GM19240 (cell line): ENCODE measurements around the gene COX6A1.
A peak's percentile ranks its signal among the peaks of the same experiment; 100 is the strongest.
"Not testable (repeated sequence)": the region's sequence is repeated elsewhere in the genome, so short reads cannot be mapped to it uniquely, and the experiment has no call there.

Experiments used
- DNase-seq: peaks from one replicate; pipeline ENCODE4 v3.0.0; 2011; ENCODE audit warnings: low spot score; ENCODE audit not compliant: insufficient read length

The COX6A1 gene

GRCh38 chr12:120466560-120467315, 28.8 kb downstream of the COX6A1 start:
- DNase-seq, result no peak

GRCh38 chr12:120467439-120467838, 29.5 kb downstream of the COX6A1 start:
- no peak for DNase-seq

DNA sequence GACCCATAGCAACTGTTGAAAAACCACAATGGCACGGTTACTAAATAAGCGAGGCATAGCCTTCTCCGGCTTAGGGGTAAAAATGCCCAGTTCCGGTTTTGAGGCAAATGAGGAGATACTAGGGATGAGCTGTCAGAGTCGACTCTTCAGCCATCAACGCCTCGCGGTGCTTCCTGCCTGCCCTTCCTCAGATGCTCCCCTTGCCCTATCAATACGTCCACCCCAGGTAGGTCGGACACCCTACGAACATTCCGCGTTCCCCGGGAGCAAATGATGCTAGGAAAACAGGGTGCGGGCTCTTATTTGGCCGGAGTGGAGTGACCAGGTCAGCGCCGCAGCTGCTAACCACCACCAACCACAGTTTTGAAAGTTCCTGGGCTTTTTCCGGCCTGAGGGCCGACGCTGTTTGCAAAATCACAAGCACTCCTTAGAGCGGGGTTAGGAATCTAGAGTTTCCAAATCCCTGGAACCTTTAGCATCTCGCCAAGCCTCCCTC, 30.5 kb downstream of the COX6A1 start:
- no peak for DNase-seq

GRCh38 chr12:120468821-120469449, 31.0 kb downstream of the COX6A1 start:
- DNase-seq, result no peak

DNA sequence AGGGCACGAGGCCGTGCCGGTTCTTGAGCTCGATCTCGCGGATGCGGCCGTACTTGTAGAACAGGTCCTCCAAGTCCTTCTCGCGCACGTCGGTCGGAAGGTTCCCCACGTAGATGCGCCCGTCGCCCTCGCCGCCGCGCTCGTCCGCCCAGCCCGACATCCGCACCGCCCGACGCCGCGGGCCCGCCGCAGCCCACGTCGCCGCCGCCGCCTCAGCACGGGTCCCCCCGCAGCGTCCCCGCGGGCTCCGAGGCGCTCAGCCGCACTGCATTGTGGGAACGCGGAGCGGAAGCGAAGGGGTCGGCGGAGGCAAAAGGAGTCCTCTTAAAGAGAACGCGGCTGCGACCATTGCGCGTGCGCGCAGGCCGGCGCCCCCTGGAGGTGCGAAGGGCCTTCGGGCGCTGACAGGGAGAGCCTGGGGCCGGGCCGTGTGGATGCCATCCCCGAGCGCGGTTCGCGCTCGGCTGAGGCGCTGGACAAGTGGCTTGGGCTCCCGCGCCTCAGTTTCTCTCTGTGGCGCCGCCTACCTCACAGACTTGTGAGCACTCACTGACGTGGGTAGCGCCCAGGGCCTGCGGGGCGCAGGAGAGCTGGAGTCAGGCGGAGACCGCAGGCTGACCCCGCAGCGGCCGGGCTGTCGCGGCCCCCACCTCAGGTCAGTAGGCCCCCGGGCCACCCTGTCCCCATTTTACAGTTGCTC, 31.7 kb downstream of the COX6A1 start, which contains the start of gene SRSF9:
TSS of gene SRSF9 (minus strand) at position 299 of the 700 bp plus-strand sequence. CDS start at position 160, 139 bp downstream.
- peak; percentile 93 for DNase-seq

GRCh38 chr12:120470150-120470784, 32.4 kb downstream of the COX6A1 start:
- DNase-seq, result no peak

DNA sequence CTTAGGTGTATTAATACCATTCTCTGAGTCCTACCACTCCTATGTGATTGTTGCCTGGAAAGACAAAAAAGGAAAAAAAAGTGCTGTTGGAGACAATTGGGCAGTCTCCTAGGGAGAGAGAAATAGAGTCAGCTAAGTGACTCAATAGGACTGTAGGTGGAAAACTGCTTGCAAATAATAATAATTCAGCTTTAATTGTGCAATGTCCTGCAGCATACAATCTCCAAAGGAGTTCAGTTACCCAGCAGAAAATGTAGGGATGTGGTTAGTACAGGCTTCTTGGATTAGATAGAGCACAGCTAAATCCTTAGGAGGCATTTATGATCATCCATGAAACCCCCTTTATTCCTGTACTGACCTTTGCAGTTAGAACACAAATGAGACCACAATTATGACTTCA, 34.6 kb downstream of the COX6A1 start:
- no peak for DNase-seq

GRCh38 chr12:120473807-120474615, 36.1 kb downstream of the COX6A1 start:
- no peak for DNase-seq

DNA sequence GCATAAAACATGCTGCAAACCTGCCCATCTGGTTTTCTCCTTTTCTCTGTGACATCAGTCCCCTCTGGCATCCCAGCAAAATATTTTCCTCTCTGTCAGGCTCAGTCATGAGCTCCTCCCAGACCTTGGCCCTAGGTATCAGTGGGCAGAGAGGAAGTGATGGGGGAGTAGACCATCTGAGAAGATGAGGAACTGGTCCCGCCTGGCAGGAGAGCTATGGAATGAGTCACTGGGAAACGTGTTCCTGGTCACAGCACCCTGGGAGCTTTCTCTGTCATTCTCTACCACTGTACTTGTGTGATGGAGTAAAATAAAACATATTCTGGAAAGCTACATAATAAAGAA, 36.7 kb downstream of the COX6A1 start:
- DNase-seq, result no peak

DNA sequence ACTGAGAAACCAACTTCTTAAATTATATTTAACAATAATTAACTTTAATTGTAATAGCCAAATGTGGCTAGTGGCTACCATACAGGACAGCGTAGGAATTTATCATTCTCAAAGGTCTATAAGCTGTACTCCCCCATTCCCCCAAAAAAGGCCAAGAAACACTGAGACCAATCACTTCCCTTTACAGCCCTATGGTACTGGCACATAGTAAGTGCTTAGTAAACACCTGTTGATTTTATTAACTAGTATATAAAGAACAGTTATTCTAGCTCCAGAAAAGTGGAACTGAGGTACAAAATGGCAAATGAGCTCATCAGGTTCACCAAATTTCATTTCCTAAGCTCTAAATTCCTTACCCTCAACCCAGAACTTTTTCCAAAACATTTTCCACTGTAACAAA, 37.7 kb downstream of the COX6A1 start:
- DNase-seq, result no peak

DNA sequence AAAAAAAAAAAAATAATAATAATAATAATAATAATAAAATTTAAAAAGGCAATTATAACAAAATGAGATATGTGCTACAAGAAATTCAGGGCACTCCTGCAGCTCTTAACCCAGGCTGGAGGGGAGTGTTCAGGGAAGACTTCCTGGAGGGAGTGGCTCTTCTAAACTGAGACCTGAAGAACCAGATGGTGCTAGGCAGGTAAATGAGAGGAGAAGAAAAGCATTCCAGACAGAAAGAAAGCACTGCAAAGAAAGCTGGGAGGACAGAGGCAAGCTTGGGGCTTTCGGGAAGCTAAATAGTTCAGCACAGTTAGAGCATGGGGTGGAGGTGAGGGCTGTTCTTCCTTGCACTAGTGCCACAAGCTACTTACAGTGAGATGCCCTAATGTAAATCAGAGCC, 41.5 kb downstream of the COX6A1 start:
- DNase-seq, result no peak

DNA sequence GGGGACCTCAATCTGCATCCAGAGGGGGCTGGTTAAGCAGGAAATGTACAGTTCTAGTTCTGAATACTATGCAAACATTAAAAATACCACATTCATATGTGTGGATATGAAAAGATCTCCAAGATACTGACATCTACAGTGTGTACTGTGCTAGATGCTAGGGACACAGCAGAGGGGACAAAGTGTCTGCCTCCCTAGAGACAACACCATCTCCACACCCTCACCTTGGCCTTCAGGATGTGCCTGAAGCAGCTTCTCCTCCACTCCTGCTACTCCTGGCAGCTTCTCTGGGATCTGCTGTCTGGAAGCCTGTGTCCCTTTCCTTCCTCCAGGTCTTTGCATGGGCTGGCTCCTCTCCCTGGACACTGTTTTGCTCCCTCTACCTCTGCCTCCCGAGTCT, 42.3 kb downstream of the COX6A1 start:
- DNase-seq, result no peak

DNA sequence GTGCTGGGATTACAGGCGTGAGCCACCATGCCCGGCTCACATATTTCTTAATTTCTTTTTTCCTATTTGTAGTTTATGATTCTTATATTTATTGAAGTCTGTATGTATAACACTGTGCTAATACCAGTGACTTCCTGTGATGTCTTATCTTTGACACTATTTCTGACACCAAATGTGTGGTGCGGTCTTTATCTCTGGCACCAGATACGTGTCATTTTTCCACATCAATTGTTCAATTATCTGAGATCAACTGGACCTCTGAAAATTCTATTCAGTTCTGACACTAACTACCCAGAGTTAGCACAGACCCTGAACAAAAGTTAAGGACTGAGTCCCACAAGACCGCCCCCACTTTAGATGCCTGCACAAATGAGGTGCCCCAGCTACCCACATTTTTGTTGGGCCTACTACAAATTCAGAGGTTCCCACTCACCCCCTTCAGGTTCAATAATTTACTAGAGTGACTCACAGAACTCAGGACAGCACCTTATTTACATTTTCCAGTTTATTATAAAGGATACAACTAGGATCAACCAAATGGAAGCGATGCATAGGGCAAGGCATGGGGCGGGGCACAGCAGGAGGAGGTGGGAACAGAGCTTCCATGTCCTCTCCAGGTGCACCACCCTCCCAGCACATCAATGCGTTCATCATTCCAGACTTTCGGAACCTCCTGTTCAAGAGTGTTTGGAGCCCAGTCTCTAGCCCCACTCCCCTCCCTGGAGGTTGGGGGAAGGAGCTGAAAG, 43.3 kb downstream of the COX6A1 start:
- DNase-seq, result no peak

- no peak for DNase-seq
Observed at GRCh38 chr12:120483621-120484020, 45.7 kb downstream of the COX6A1 start.

DNA sequence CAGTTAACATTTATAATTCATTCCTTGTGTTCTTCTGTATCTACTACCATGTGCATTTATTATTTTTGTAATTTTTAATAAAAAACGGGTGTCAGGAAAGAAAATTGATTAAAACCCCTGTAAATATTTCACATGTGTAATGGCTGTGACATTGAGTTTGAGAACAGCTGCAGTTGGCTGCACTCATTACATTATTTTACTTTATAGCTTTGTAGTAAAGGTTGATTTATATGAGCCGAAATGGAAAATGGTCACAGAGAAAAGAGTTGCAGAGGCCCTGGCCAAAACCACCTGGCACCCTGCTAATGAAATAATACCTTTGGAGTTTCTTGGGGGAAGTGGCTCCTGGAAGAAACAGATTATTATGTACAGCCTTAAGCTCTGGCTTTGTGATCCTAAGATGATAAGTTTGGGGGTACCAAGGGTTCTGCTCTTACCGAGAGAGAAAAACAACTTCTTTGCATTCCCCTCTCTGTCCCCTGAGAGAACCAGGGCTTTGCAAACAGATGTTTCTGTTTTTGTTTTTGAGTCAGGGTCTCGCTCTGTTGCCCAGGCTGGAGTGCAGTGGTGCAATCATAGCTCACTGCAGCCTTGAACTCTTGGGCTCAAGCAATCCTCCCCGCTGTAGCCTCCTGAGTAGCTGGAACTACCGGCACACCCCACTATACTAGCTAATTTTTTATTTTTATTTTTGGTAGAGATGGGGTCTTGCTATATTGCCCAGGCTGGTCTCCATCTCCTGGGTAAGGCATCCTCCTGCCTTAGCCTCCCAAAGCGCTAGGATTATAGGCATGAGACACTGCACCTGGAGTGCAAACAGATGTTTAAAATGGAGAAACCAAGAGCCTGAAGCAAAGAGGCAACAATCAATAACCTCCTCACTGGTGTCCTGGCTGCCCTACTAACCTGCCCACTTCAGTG, 48.3 kb downstream of the COX6A1 start:
- DNase-seq, result no peak

DNA sequence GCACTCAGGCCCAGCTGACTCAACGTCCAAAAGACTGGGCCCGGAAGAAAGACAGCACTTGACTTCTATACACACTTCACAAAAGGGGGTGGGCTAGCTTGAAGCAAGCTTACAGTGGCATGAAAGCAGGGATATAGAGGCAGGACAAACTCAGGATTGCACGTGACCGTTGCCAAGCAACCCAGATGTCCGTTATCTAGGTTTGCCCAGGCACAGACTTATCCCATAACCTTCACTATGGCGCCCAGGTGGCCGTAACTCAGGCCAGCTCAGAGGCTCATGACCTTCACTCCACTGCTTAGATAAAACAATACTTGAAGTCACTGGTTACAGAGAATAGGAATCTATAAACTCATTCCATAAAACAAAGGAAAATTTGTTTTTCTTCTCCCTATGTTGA, 49.6 kb downstream of the COX6A1 start:
- DNase-seq, result not testable (repeated sequence)

GRCh38 chr12:120488057-120488640, 50.2 kb downstream of the COX6A1 start:
- DNase-seq, result no peak

DNA sequence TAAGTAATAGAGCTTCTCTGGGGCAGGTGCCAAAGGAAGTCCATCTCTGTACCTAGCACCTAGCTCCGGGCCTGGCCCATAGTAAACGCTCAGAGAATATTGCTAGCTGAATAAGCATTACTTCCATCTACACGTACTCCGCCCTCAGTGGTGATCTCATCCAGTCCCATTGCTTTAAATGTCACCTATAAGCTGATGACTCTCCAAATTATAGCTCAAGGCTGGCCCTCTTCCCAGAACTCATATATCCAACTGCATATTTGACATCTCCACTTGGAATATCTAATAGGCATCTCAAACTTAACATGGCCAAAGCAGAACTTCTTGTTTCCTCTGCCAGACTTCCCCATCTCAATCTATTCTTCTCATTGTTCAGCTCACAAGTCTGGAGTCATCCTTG, 51.1 kb downstream of the COX6A1 start:
- DNase-seq, result no peak

DNA sequence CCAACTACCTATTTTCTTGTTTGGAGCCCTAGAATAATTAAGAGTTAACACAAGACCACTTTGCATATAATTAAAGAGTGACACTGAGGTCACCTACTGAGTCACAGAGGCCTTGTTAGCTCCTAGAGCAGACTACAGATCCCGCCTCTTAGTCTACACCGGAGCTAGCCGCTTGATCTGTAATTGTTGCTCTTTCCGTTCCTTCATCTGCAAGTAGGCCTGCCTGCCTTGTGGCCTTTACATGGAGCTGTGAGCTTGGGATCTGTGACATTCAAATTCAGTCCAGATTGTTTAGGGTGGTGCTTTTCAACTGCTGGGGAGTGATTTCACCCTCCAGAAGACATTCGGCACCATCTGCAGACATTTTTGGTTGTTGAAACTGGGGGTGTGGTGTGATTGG, 52.4 kb downstream of the COX6A1 start:
- DNase-seq, result no peak
